Stimulated activated CD4-positive, alpha-beta T cell treated with anti-CD3 and anti-CD28 coated beads, Interleukin-2, amount 100 ng/mL, for 4 hours (primary cell): ENCODE results near the gene ADGRD1.
"Not testable (repeated sequence)": the region's sequence is repeated elsewhere in the genome, so short reads cannot be mapped to it uniquely, and the experiment has no call there.

ENCODE experiments used
- DNase-seq: peaks from one replicate; pipeline ENCODE4 v3.0.0-alpha.2; 2020; ENCODE audit warnings: low read depth

ADGRD1 gene

GRCh38 chr12:131105351-131105735, 151.6 kb downstream of the ADGRD1 start:
- DNase-seq: no peak

GRCh38 chr12:131105736-131106348, 152.1 kb downstream of the ADGRD1 start:
- DNase-seq: peak; percentile 50

GRCh38 chr12:131106349-131106941, 152.7 kb downstream of the ADGRD1 start:
- DNase-seq: no peak

- no peak for DNase-seq
These were observed 154.7 kb downstream of the ADGRD1 start for GRCh38 chr12:131108177-131108955.

- DNase-seq: no peak
These were observed 157.7 kb downstream of the ADGRD1 start for GRCh38 chr12:131111446-131111845.

- no peak for DNase-seq
These were observed 158.3 kb downstream of the ADGRD1 start for GRCh38 chr12:131112021-131112420.

- no peak for DNase-seq
These were observed 159.1 kb downstream of the ADGRD1 start for GRCh38 chr12:131112700-131113290.

GRCh38 chr12:131113568-131114270, 160.0 kb downstream of the ADGRD1 start:
- no peak for DNase-seq

GRCh38 chr12:131114271-131114670, 160.6 kb downstream of the ADGRD1 start:
- DNase-seq: no peak

GRCh38 chr12:131114942-131115584, 161.4 kb downstream of the ADGRD1 start:
- DNase-seq: no peak

GRCh38 chr12:131115766-131116467, 162.2 kb downstream of the ADGRD1 start:
- no peak for DNase-seq

- DNase-seq: no peak
These were observed 162.9 kb downstream of the ADGRD1 start for GRCh38 chr12:131116468-131117117.

- DNase-seq: no peak
These were observed 163.9 kb downstream of the ADGRD1 start for GRCh38 chr12:131117438-131118245.

- DNase-seq: no peak
These were observed 164.7 kb downstream of the ADGRD1 start for GRCh38 chr12:131118371-131118770.

- not testable (repeated sequence) for DNase-seq
These were observed 165.6 kb downstream of the ADGRD1 start for GRCh38 chr12:131119345-131119744.

- DNase-seq: no peak
These were observed 166.2 kb downstream of the ADGRD1 start for GRCh38 chr12:131119936-131120335.

GRCh38 chr12:131120831-131121271, 167.1 kb downstream of the ADGRD1 start:
- DNase-seq: no peak

GRCh38 chr12:131121705-131122405, 168.1 kb downstream of the ADGRD1 start:
- no peak for DNase-seq

GRCh38 chr12:131122631-131123030, 168.9 kb downstream of the ADGRD1 start:
- no peak for DNase-seq
